ENCODE results near the gene TAF1. TPM values are rescaled to one million over a fixed set of nuclear protein-coding genes. Genes with fewer than 3 reads are reported as not detected.
"Not testable (repeated sequence)": the region's sequence is repeated elsewhere in the genome, so short reads cannot be mapped to it uniquely, and the experiment has no call there.

Gene TAF1
- total RNA-seq, result 64.0 and 70.0 TPM in 2 replicates

DNA sequence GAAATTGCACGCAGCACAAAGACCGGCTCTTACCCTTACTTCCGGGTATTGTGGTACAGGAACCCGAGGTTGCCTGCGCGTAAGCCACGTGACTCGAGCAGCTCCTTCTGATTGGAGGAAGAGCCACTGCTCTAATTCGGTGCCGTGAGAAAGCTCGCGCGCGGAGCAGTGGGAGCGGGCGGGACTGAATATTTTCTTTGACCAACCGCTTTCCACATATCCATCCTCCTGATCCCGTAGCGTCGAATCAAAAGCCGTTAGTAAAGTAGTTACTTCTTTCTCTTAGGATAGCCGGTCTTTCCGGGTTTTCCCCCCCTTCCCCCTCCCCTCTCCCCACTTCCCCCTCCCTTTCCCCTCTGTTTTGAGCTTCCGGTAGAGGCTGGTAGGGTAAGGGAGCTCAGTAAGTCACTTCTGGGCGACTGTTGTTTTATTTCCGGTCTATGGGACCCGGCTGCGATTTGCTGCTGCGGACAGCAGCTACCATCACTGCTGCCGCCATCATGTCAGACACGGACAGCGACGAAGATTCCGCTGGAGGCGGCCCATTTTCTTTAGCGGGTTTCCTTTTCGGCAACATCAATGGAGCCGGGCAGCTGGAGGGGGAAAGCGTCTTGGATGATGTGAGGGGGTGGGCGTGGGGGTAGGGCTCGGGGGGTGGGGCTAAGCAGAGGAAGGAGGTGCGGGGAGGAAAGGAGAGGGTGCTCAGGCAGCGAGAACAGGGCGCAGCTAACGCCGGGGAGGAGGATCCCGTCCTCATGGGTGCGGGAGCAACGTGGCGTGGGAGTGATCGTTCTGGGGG, at the start of gene TAF1:
Gene TAF1 (plus strand): TSS at position 483 of the 799 bp plus-strand sequence. CDS start 18 bp downstream, at position 501.
- Mint-ChIP-seq H3K27ac (peak within 1 kb of the TSS; percentile 99), H3K4me3 (peak within 1 kb of the TSS; percentile 99), H3K36me3 (ENCODE audit: low read depth) (peaks cover 29% of the 10 kb centered on the region), H3K4me1 (peaks cover 21% of the 10 kb centered on the region), H3K27me3 (no peaks in the 10 kb centered on the region), H3K9me3 (no peaks in the 10 kb centered on the region)
- intact Hi-C loops (cut with micrococcal nuclease), result loop anchor here (1.0 to 5.0 kb wide), 7 partner anchors 83 to 298 kb away; partner anchors contain the start of genes FOXO4, NONO, SNX12 and ZMYM3
- TF ChIP-seq, protein P1, sequence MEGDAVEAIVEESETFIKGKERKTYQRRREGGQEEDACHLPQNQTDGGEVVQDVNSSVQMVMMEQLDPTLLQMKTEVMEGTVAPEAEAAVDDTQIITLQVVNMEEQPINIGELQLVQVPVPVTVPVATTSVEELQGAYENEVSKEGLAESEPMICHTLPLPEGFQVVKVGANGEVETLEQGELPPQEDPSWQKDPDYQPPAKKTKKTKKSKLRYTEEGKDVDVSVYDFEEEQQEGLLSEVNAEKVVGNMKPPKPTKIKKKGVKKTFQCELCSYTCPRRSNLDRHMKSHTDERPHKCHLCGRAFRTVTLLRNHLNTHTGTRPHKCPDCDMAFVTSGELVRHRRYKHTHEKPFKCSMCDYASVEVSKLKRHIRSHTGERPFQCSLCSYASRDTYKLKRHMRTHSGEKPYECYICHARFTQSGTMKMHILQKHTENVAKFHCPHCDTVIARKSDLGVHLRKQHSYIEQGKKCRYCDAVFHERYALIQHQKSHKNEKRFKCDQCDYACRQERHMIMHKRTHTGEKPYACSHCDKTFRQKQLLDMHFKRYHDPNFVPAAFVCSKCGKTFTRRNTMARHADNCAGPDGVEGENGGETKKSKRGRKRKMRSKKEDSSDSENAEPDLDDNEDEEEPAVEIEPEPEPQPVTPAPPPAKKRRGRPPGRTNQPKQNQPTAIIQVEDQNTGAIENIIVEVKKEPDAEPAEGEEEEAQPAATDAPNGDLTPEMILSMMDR (IDR thresholded peaks at IDR 0.05), result no peak
- DNase-seq, result peak; percentile 69
- peak; percentile 87 for ATAC-seq (ENCODE audit: low read depth)
- ChIA-PET POLR2A (interaction anchor here (0.5 to 2.6 kb wide), 29 partner anchors 8 to 1233 kb away, joined by 3 to 79 read pairs (median 6); partner anchors contain the start of genes FOXO4, IGBP1, IL2RG and ITGB1BP2), CTCF (no interaction called here)

GRCh38 chrX:71316959-71317358, 49.2 kb upstream of the TAF1 start:
- H3K27me3 Mint-ChIP-seq; intact Hi-C loops (cut with micrococcal nuclease); H3K4me3 Mint-ChIP-seq; ATAC-seq (ENCODE audit: low read depth); H3K27ac Mint-ChIP-seq; H3K9me3 Mint-ChIP-seq; H3K4me1 Mint-ChIP-seq; H3K36me3 Mint-ChIP-seq (ENCODE audit: low read depth); CTCF ChIA-PET; POLR2A ChIA-PET; DNase-seq: not testable (repeated sequence)

- intact Hi-C loops (cut with micrococcal nuclease), result no loop called here
- H3K36me3 Mint-ChIP-seq (ENCODE audit: low read depth), result peaks cover 2% of the 10 kb centered on the region
- TF ChIP-seq, protein P1 (IDR thresholded peaks at IDR 0.05), result no peak
- ATAC-seq (ENCODE audit: low read depth) (no peak), DNase-seq (no peak)
- ChIA-PET POLR2A (no interaction called here), CTCF (no interaction called here)
- no peaks in the 10 kb centered on the region for H3K4me1 Mint-ChIP-seq
- H3K27ac Mint-ChIP-seq, result no peak overlapping the region
- H3K9me3 Mint-ChIP-seq, result no peaks in the 10 kb centered on the region
- H3K27me3 Mint-ChIP-seq, result no peaks in the 10 kb centered on the region
- H3K4me3 Mint-ChIP-seq, result no peak overlapping the region
Measured at GRCh38 chrX:71320126-71320525, 46.0 kb upstream of the TAF1 start.

DNA sequence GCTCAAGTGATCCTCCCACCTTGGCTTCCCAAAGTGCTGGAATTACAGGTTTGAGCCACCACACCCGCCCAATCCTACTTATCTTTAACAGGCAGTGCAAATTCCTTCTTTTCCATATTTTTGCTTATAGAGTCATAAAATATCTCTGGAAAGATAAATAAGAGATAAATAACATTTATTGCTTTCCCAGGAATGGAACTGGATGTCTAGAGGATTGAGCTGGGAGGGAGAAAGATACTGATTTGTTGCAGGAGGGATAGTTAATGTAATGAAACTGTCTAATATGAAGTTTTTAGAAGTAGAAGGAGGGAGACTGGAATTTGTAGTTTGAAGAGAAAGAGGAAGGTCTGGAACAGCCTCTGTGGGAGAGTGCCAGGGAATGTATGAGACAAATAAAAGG, 44.4 kb upstream of the TAF1 start:
- H3K27ac Mint-ChIP-seq, result no peak overlapping the region
- intact Hi-C loops (cut with micrococcal nuclease), result no loop called here
- no peaks in the 10 kb centered on the region for H3K27me3 Mint-ChIP-seq
- TF ChIP-seq, protein P1 (IDR thresholded peaks at IDR 0.05), result no peak
- no peak overlapping the region for H3K4me3 Mint-ChIP-seq
- peaks cover 2% of the 10 kb centered on the region for H3K36me3 Mint-ChIP-seq (ENCODE audit: low read depth)
- ATAC-seq (ENCODE audit: low read depth) (no peak), DNase-seq (no peak)
- POLR2A ChIA-PET, result no interaction called here
- no peaks in the 10 kb centered on the region for H3K9me3 Mint-ChIP-seq
- CTCF ChIA-PET, result no interaction called here
- H3K4me1 Mint-ChIP-seq, result no peaks in the 10 kb centered on the region

GRCh38 chrX:71324452-71324851, 41.7 kb upstream of the TAF1 start:
- H3K4me1 Mint-ChIP-seq; intact Hi-C loops (cut with micrococcal nuclease): not testable (repeated sequence)

GRCh38 chrX:71326394-71326793, 39.8 kb upstream of the TAF1 start:
- Mint-ChIP-seq H3K27ac (no peak overlapping the region), H3K4me1 (no peaks in the 10 kb centered on the region), H3K4me3 (no peak overlapping the region), H3K27me3 (no peaks in the 10 kb centered on the region), H3K9me3 (no peaks in the 10 kb centered on the region), H3K36me3 (ENCODE audit: low read depth) (peaks cover 4% of the 10 kb centered on the region)
- DNase-seq, result no peak
- TF ChIP-seq, protein P1 (IDR thresholded peaks at IDR 0.05), result no peak
- ChIA-PET POLR2A (no interaction called here), CTCF (no interaction called here)
- intact Hi-C loops (cut with micrococcal nuclease), result no loop called here
- ATAC-seq (ENCODE audit: low read depth), result no peak

More at GRCh38 chrX:71324452-71324851, 41.7 kb upstream of the TAF1 start:
- H3K36me3 Mint-ChIP-seq (ENCODE audit: low read depth); ATAC-seq (ENCODE audit: low read depth); H3K9me3 Mint-ChIP-seq; H3K27ac Mint-ChIP-seq; CTCF ChIA-PET; DNase-seq; H3K27me3 Mint-ChIP-seq; H3K4me3 Mint-ChIP-seq; POLR2A ChIA-PET: not testable (repeated sequence)

DNA sequence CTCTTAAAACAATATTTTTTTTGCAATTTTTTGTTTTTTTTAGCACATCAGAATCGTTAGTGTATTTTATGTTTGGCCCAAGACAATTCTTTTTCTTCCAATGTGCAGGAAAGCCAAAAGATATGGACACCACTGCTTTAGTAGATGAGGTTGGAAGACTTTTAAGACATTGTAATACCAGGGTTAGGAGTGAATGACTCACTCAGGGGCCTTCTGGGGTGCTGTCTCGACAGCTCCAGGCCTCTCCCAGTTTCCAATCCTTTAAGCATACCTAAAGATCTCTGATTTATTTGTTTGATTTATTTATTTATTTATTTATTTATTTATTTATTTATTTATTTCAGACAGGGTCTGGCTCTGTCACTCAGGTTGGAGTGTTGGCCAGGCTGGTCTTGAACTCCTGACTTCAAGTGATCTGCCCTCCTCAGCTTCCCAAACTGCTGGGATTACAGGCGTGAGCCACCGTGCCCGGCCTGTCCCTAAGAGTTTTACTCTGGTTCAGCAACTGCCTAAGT, 16.9 kb upstream of the TAF1 start:
- DNase-seq; H3K4me3 Mint-ChIP-seq; CTCF ChIA-PET; H3K36me3 Mint-ChIP-seq (ENCODE audit: low read depth); H3K4me1 Mint-ChIP-seq; intact Hi-C loops (cut with micrococcal nuclease); H3K27me3 Mint-ChIP-seq; H3K27ac Mint-ChIP-seq; ATAC-seq (ENCODE audit: low read depth); H3K9me3 Mint-ChIP-seq; POLR2A ChIA-PET: not testable (repeated sequence)

DNA sequence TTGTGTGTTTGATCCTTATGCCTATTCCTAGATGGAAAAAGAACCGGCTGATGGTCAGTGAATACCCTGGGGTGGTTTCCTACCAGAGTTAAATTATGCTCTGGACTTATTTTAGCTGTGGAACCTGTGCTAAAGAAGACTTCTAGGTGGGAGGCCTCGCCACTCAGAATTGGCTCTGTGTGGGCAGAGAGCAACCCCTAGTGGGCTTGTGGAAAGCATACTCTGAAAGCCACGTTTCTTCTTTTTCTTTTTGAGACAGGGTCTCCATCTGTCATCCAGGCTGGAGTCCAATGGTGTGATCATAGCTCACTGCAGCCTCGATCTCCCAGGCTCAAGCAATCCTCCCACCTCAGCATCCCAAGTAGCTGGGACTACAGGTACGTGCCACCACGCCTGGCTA, 16.3 kb upstream of the TAF1 start:
- POLR2A ChIA-PET; intact Hi-C loops (cut with micrococcal nuclease); ATAC-seq (ENCODE audit: low read depth): not testable (repeated sequence)

More for the DNA sequence above, 16.3 kb upstream of the TAF1 start:
- H3K36me3 Mint-ChIP-seq (ENCODE audit: low read depth); H3K4me1 Mint-ChIP-seq; H3K27ac Mint-ChIP-seq; DNase-seq; CTCF ChIA-PET; H3K9me3 Mint-ChIP-seq; H3K27me3 Mint-ChIP-seq; H3K4me3 Mint-ChIP-seq: not testable (repeated sequence)

Measured in activated B cell treated with CpG ODN at 0.5 μM for 24 hours (primary cell).